K562 (cell line): ENCODE measurements around the gene PDLIM5. TPM values are rescaled to one million over a fixed set of nuclear protein-coding genes. Genes with fewer than 3 reads are reported as not detected.

Source experiments
- CHD7 ChIP-seq: fragments of 200-600 bp; sonication (generic); IDR thresholded peaks from one replicate; pipeline ENCODE4 v1.6.1; 2012; ENCODE audit warnings: mild to moderate bottlenecking, low read depth, low read length, inconsistent platforms
- CREB3 ChIP-seq: fragments of 450-650 bp; conservative IDR thresholded peaks from 2 replicates; pipeline ENCODE4 v1.6.1; 2016; ENCODE audit warnings: missing genetic modification characterization, low read depth, mild to moderate bottlenecking, missing compliant biosample characterization, moderate library complexity
- EWSR1 ChIP-seq: fragments of 450-650 bp; IDR thresholded peaks from 2 replicates; pipeline ENCODE4 v1.6.1; 2018; ENCODE audit warnings: borderline replicate concordance, mild to moderate bottlenecking, low read depth, moderate library complexity; ENCODE audit not compliant: partially characterized antibody
- PML ChIP-seq: IDR thresholded peaks from 2 replicates; pipeline ENCODE4 v1.6.1; 2012; ENCODE audit warnings: low read length, inconsistent platforms
- polyA plus RNA-seq, 8 experiments: library from polyadenylated mRNA; depleted of rRNA in 4 of 8; stranded (reverse) in 5 of 8; unstranded in 3 of 8; fragments of >200 nt; fragmentation: Nextera tagmentation in 2 of 8; fragmentation: Illumina TruSeq in 1 of 8; extraction: Ambion mirVana in 2 of 8; extraction: Trizol in 1 of 8; gene quantifications; 2 replicates each; pipeline versions ENCODE4 v1.2.1 to v1.2.3, GENCODE V29; 2011 to 2014; ENCODE audit warnings: inconsistent platforms in 1 of 8, missing spikeins in 1 of 8
- total RNA-seq, 7 experiments: library from RNA; depleted of rRNA in 6 of 7; stranded (reverse); fragments of >200 nt in 6 of 7; fragmentation: Illumina TruSeq in 2 of 7; extraction: Trizol in 2 of 7; gene quantifications; 2 replicates each; pipeline versions ENCODE4 v1.2.1 to v1.2.3, GENCODE V29; 2011 to 2021; ENCODE audit warnings: low replicate concordance in 1 of 7

The PDLIM5 gene
- total and polyA plus RNA-seq, 9 of the 15 experiments (the other 6 are each of a cell fraction or from before 2014, with no cell fraction given) = 36.9 to 127 (median 62.5) TPM

- no peak for TF ChIP-seq CHD7
- TF ChIP-seq EWSR1 = no peak
- no peak for TF ChIP-seq CREB3 (tag)
- no peak for TF ChIP-seq PML
Measured at GRCh38 chr4:94582517-94582916, 130.8 kb downstream of the PDLIM5 start (continued).
